ENCODE measurements around the gene CRTAC1. TPM values are rescaled to one million over a fixed set of nuclear protein-coding genes. Genes with fewer than 3 reads are reported as not detected.

CRTAC1 gene
- total RNA-seq, 1 donor from 2014 or later, result 0.66 TPM

GRCh38 chr10:97867220-97867800 is 163.1 kb downstream of the CRTAC1 start:
- Histone ChIP-seq H3K4me1 (ENCODE audit: insufficient read depth, low read length) (peaks cover 5% of the 10 kb centered on the region), H3K27ac (ENCODE audit: low read depth, low read length) (no peak overlapping the region), H3K36me3 (ENCODE audit: insufficient read depth, low read length) (no peaks in the 10 kb centered on the region), H3K4me3 (ENCODE audit: insufficient read depth, low read depth, low read length) (no peak overlapping the region), H3K79me2 (ENCODE audit: insufficient read depth, low read length) (no peaks in the 10 kb centered on the region), H2AFZ (ENCODE audit: low read depth, low read length) (no peak overlapping the region), H3K9ac (ENCODE audit: low read length) (no peak overlapping the region), H3K9me3 (ENCODE audit: insufficient read depth, low read depth, low read length) (no peaks in the 10 kb centered on the region), H3K27me3 (ENCODE audit: insufficient read depth, low read length) (peaks cover 37% of the 10 kb centered on the region), H4K20me1 (ENCODE audit: insufficient read depth, low read length) (no peaks in the 10 kb centered on the region), H3K4me2 (ENCODE audit: low read length) (no peak overlapping the region)
- no peaks in the 10 kb centered on the region for H3K36me3 Mint-ChIP-seq (ENCODE audit: low read depth, unreplicated experiment)
- DNase-seq (ENCODE audit: low read depth) (no peak), FAIRE-seq (no peak)
- TF ChIP-seq EZH2 (IDR thresholded peaks at IDR 0.05; ENCODE audit: insufficient read depth, low read length) (no peak), CTCF (IDR thresholded peaks at IDR 0.05; ENCODE audit: insufficient read depth, low read depth, low read length) (no peak)
- no peak overlapping the region for H3K27ac Mint-ChIP-seq (ENCODE audit: unreplicated experiment)
- H3K4me1 Mint-ChIP-seq (ENCODE audit: low read depth, unreplicated experiment), result no peaks in the 10 kb centered on the region
- no peak overlapping the region for H3K4me3 Mint-ChIP-seq (ENCODE audit: unreplicated experiment)
- peaks cover 42% of the 10 kb centered on the region for H3K27me3 Mint-ChIP-seq (ENCODE audit: low read depth, unreplicated experiment)
- H3K9me3 Mint-ChIP-seq (ENCODE audit: unreplicated experiment), result peaks cover 2% of the 10 kb centered on the region

GRCh38 chr10:97866524-97867219 is 163.7 kb downstream of the CRTAC1 start:
- Mint-ChIP-seq H3K4me3 (ENCODE audit: unreplicated experiment) (no peak overlapping the region), H3K27me3 (ENCODE audit: low read depth, unreplicated experiment) (peaks cover 41% of the 10 kb centered on the region), H3K4me1 (ENCODE audit: low read depth, unreplicated experiment) (peaks cover 4% of the 10 kb centered on the region), H3K36me3 (ENCODE audit: low read depth, unreplicated experiment) (no peaks in the 10 kb centered on the region), H3K27ac (ENCODE audit: unreplicated experiment) (no peak overlapping the region), H3K9me3 (ENCODE audit: unreplicated experiment) (peaks cover 2% of the 10 kb centered on the region)
- H3K9ac ChIP-seq (ENCODE audit: low read length), result no peak overlapping the region
- H4K20me1 ChIP-seq (ENCODE audit: insufficient read depth, low read length), result no peaks in the 10 kb centered on the region
- H2AFZ ChIP-seq (ENCODE audit: low read depth, low read length), result no peak overlapping the region
- no peak overlapping the region for H3K27ac ChIP-seq (ENCODE audit: low read depth, low read length)
- H3K79me2 ChIP-seq (ENCODE audit: insufficient read depth, low read length), result no peaks in the 10 kb centered on the region
- no peak overlapping the region for H3K4me2 ChIP-seq (ENCODE audit: low read length)
- H3K4me3 ChIP-seq (ENCODE audit: insufficient read depth, low read depth, low read length), result no peak overlapping the region
- peaks cover 5% of the 10 kb centered on the region for H3K4me1 ChIP-seq (ENCODE audit: insufficient read depth, low read length)
- H3K27me3 ChIP-seq (ENCODE audit: insufficient read depth, low read length), result peaks cover 36% of the 10 kb centered on the region
- TF ChIP-seq EZH2 (IDR thresholded peaks at IDR 0.05; ENCODE audit: insufficient read depth, low read length) (no peak), CTCF (IDR thresholded peaks at IDR 0.05; ENCODE audit: insufficient read depth, low read depth, low read length) (no peak)
- DNase-seq (ENCODE audit: low read depth), result no peak
- H3K36me3 ChIP-seq (ENCODE audit: insufficient read depth, low read length), result no peaks in the 10 kb centered on the region
- FAIRE-seq, result no peak
- no peaks in the 10 kb centered on the region for H3K9me3 ChIP-seq (ENCODE audit: insufficient read depth, low read depth, low read length)

GRCh38 chr10:97865488-97865887 is 164.9 kb downstream of the CRTAC1 start:
- Histone ChIP-seq H3K9me3 (ENCODE audit: insufficient read depth, low read depth, low read length) (no peaks in the 10 kb centered on the region), H3K4me1 (ENCODE audit: insufficient read depth, low read length) (peaks cover 5% of the 10 kb centered on the region), H3K9ac (ENCODE audit: low read length) (no peak overlapping the region), H3K27me3 (ENCODE audit: insufficient read depth, low read length) (peaks cover 24% of the 10 kb centered on the region), H2AFZ (ENCODE audit: low read depth, low read length) (no peak overlapping the region), H3K27ac (ENCODE audit: low read depth, low read length) (no peak overlapping the region), H4K20me1 (ENCODE audit: insufficient read depth, low read length) (no peaks in the 10 kb centered on the region), H3K4me3 (ENCODE audit: insufficient read depth, low read depth, low read length) (no peak overlapping the region), H3K36me3 (ENCODE audit: insufficient read depth, low read length) (no peaks in the 10 kb centered on the region), H3K4me2 (ENCODE audit: low read length) (no peak overlapping the region), H3K79me2 (ENCODE audit: insufficient read depth, low read length) (no peaks in the 10 kb centered on the region)
- no peak for TF ChIP-seq EZH2 (IDR thresholded peaks at IDR 0.05; ENCODE audit: insufficient read depth, low read length)
- no peak for TF ChIP-seq CTCF (IDR thresholded peaks at IDR 0.05; ENCODE audit: insufficient read depth, low read depth, low read length)
- Mint-ChIP-seq H3K4me1 (ENCODE audit: low read depth, unreplicated experiment) (peaks cover 13% of the 10 kb centered on the region), H3K36me3 (ENCODE audit: low read depth, unreplicated experiment) (no peaks in the 10 kb centered on the region), H3K4me3 (ENCODE audit: unreplicated experiment) (no peak overlapping the region), H3K27me3 (ENCODE audit: low read depth, unreplicated experiment) (peaks cover 34% of the 10 kb centered on the region), H3K9me3 (ENCODE audit: unreplicated experiment) (peaks cover 2% of the 10 kb centered on the region), H3K27ac (ENCODE audit: unreplicated experiment) (no peak overlapping the region)
- DNase-seq (ENCODE audit: low read depth) (no peak), FAIRE-seq (no peak)

Measured in astrocyte (in vitro differentiated cells and primary cell).